HUDEP-2 (cell line): ENCODE measurements around the gene DDX1.
A peak's percentile ranks its signal among the peaks of the same experiment; 100 is the strongest.

Experiments
- DNase-seq, 76 experiments: peaks; one replicate each; lab custom pipeline; 2025; ENCODE audit not compliant: unreplicated experiment in 76 of 76; lab: John Stamatoyannopoulos, UW

The DDX1 gene

GRCh38 chr2:15626126-15626525 lies 34.5 kb downstream of the DDX1 start:
- no peak for DNase-seq

GRCh38 chr2:15626967-15627366 lies 35.3 kb downstream of the DDX1 start:
- no peak for DNase-seq

- no peak for DNase-seq
Measured at GRCh38 chr2:15627817-15628684, 36.4 kb downstream of the DDX1 start.

GRCh38 chr2:15628899-15629855 lies 37.5 kb downstream of the DDX1 start:
- no peak for DNase-seq

GRCh38 chr2:15630121-15630977 lies 38.7 kb downstream of the DDX1 start:
- no peak for DNase-seq

- no peak for DNase-seq
Measured at GRCh38 chr2:15630978-15631719, 39.5 kb downstream of the DDX1 start.

- no peak for DNase-seq
Measured at GRCh38 chr2:15631883-15632282, 40.2 kb downstream of the DDX1 start.

- DNase-seq: no peak
Measured at GRCh38 chr2:15633043-15633970, 41.6 kb downstream of the DDX1 start.

- DNase-seq: no peak
Measured at GRCh38 chr2:15633971-15634346, 42.3 kb downstream of the DDX1 start.

GRCh38 chr2:15634846-15635490 lies 43.3 kb downstream of the DDX1 start:
- DNase-seq: no peak

GRCh38 chr2:15636972-15637785 lies 45.5 kb downstream of the DDX1 start:
- peak in 46 of 76 experiments; percentile 2 to 63 (median 28) for DNase-seq

- DNase-seq: no peak
Measured at GRCh38 chr2:15638720-15639119, 47.1 kb downstream of the DDX1 start.

- DNase-seq: no peak
Measured at GRCh38 chr2:15639323-15640251, 47.9 kb downstream of the DDX1 start.

- no peak for DNase-seq
Measured at GRCh38 chr2:15640261-15640711, 48.6 kb downstream of the DDX1 start.

- no peak for DNase-seq
Measured at GRCh38 chr2:15640784-15641183, 49.1 kb downstream of the DDX1 start.

GRCh38 chr2:15641530-15641982 lies 49.9 kb downstream of the DDX1 start:
- DNase-seq: no peak
